Spleen (tissue), 7 donors: ENCODE measurements around the gene PNRC2.

Experiments used
- CTCF ChIP-seq, 11 experiments: fragments of 200-600 bp in 7 of 11; fragments of 450-650 bp in 4 of 11; sonication (generic) in 4 of 11; IDR thresholded peaks in 8 of 11; conservative IDR thresholded peaks in 3 of 11; 1 replicate in 7 of 11; 2 replicates in 4 of 11; pipeline versions ENCODE4 v1.4.0 to v1.8.0; 2016 to 2021; ENCODE audit warnings: antibody characterized with exemption in 11 of 11, inconsistent platforms in 4 of 11, mild to moderate bottlenecking in 1 of 11
- POLR2A ChIP-seq, 3 donors: fragments of 450-650 bp; IDR thresholded peaks; one replicate each; pipeline ENCODE4 v1.5.1; 2017; ENCODE audit warnings: antibody characterized with exemption in 3 of 3, mild to moderate bottlenecking in 1 of 3
- donor health status: DM: no; HTN: no; CAD: no; lungs with moderate emphysema.
- donor health status: DM: no; HTN: no; CAD: no.
- donor health status: DM: no; HTN: no; CAD: no.

- no peak for TF ChIP-seq POLR2A (IDR thresholded peaks at IDR 0.05)
- no peak for TF ChIP-seq CTCF (IDR thresholded peaks at IDR 0.05 in 8 of 11, conservative IDR thresholded peaks at IDR 0.05 in 3 of 11)
Observed at GRCh38 chr1:24004132-24004531, 44.5 kb downstream of the PNRC2 start.
